ENCODE results near the gene PAQR9. TPM values are rescaled to one million over a fixed set of nuclear protein-coding genes. Genes with fewer than 3 reads are reported as not detected.
A peak's percentile ranks its signal among the peaks of the same experiment; 100 is the strongest.

PAQR9 gene
- polyA plus RNA-seq, 1 of the 3 experiments (the other 2 are of a cell fraction), result 0.16 TPM

DNA sequence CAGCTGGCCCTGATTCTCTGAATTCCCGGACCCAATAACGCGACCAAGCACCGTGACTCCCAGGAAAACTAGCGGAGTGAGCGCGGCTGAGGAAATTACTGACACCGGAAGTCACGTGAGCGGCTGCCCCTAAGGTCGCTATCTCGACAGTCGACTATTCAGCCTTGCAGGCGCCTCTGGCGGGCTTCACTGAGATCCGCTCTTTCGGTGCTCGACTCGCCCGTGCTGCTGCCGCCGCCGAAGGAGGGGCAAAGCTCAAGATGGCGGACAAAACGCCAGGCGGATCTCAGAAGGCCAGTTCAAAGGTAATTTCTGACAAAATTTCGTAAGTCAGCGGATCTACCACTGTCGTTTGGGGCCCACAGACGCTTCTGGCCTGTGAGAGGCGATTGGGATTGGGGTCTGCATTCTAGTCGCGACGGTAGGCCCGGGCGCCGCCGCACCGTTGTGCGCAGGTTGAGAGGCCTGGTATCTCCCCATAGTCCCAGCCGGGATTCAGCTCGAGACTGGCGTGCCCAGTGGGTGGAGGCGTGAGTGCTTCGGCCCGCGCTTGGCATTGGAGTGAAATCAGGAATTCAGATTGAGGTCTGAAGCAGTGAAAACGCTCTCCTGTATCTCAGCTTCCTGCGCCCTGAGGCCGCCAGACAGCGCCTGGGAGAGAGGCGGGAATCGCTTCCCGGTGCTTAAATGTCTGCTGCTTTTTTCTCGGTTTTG lies 38.1 kb upstream of the PAQR9 start, which contains the start of gene U2SURP (continued):
- peak; percentile 53 for TF ChIP-seq MXI1 (IDR thresholded peaks at IDR 0.05; ENCODE audit: low read depth, low read length)
- TF ChIP-seq SIN3A (IDR thresholded peaks at IDR 0.05; ENCODE audit: borderline replicate concordance, low read depth, low read length), result peak; percentile 85; the same call in 1 of the 2 replicates
- peak; percentile 96 for TF ChIP-seq CHD2 (IDR thresholded peaks at IDR 0.05; ENCODE audit: low read length, partially characterized antibody)
- TF ChIP-seq FOXJ3 (CRISPR knock-in tag; IDR thresholded peaks at IDR 0.05), result no peak
- TF ChIP-seq MEF2A (IDR thresholded peaks at IDR 0.05; ENCODE audit: borderline replicate concordance, low read depth), result no peak
- peak; percentile 41; the same call in 1 of the 2 replicates for TF ChIP-seq TCF12 (IDR thresholded peaks at IDR 0.05)
- TF ChIP-seq RAD21 (IDR thresholded peaks at IDR 0.05; ENCODE audit: low read length), result no peak
- TF ChIP-seq MAX (IDR thresholded peaks at IDR 0.05; ENCODE audit: low read depth), result peak; percentile 75
- TF ChIP-seq PBX3 (IDR thresholded peaks at IDR 0.05), result peak; percentile 52
- TF ChIP-seq USF1 (IDR thresholded peaks at IDR 0.05; ENCODE audit: borderline replicate concordance, low read depth), result peak; percentile 98

GRCh38 chr3:143001034-143001368 lies 37.5 kb upstream of the PAQR9 start:
- no peaks in the 10 kb centered on the region for H3K36me3 ChIP-seq (replicated peaks in 1 of 2; ENCODE audit: control insufficient read depth in 1 of 2, insufficient read depth in 2 of 2, low read length in 1 of 2)
- WGBS (ENCODE audit: low lambda C conversion rate), result under 1% methylated on average over 13 of the region's 15 CpGs
- no peaks in the 10 kb centered on the region for H3K27me3 ChIP-seq (ENCODE audit: insufficient read depth)
- peak overlapping the region; percentile 93 to 96 for H3K27ac ChIP-seq (ENCODE audit: low read depth in 2 of 2, low read length in 1 of 2)
- H3K79me2 ChIP-seq (ENCODE audit: insufficient read depth), result peaks cover 61% of the 10 kb centered on the region
- H4K20me1 ChIP-seq (ENCODE audit: insufficient read depth), result peaks cover 22% of the 10 kb centered on the region
- H3K9ac ChIP-seq, result peak overlapping the region; percentile 89
- peak overlapping the region; percentile 83; the same call in 1 of the 2 replicates for H2AFZ ChIP-seq (ENCODE audit: low read depth)
- no peaks in the 10 kb centered on the region for H3K9me3 ChIP-seq
- CTCF ChIA-PET, result interaction anchor here (0.8 to 2.1 kb wide), 6 partner anchors 10 to 422 kb away, joined by 3 to 9 read pairs (median 5); partner anchors contain the start of gene ATR
- H3F3A ChIP-seq (replicated peaks; ENCODE audit: insufficient read depth), result peaks cover 15% of the 10 kb centered on the region
- H3K4me2 ChIP-seq, result peak overlapping the region; percentile 90
- peak overlapping the region; percentile 96 to 97 for H3K4me3 ChIP-seq (ENCODE audit: low read depth in 2 of 2, low read length in 1 of 2)
- H3K9me2 ChIP-seq, result no peaks in the 10 kb centered on the region
- DNase-seq, result no peak
- POLR2A ChIA-PET, result interaction anchor here (1.2 to 1.9 kb wide), 4 partner anchors 40 to 422 kb away, joined by 3 to 17 read pairs (median 4); partner anchors contain the start of genes ATR and TRPC1
- peaks cover 11 to 16% of the 10 kb centered on the region in 2 experiments; a peak in 3 of 4 replicates for H3K4me1 ChIP-seq (ENCODE audit: control insufficient read depth in 1 of 2, insufficient read depth in 2 of 2, low read depth in 1 of 2, low read length in 1 of 2)
- TF ChIP-seq EZH2phosphoT487 (IDR thresholded peaks at IDR 0.05; ENCODE audit: borderline replicate concordance, low read depth) (no peak), CHD2 (IDR thresholded peaks at IDR 0.05; ENCODE audit: low read length, partially characterized antibody) (no peak), RFX5 (IDR thresholded peaks at IDR 0.05; ENCODE audit: low read length) (no peak), ELF1 (IDR thresholded peaks at IDR 0.05) (no peak), GATA2 (CRISPR knock-in tag; IDR thresholded peaks at IDR 0.05) (no peak), RXRA (IDR thresholded peaks at IDR 0.05; ENCODE audit: borderline replicate concordance, low read depth) (no peak), SMC3 (IDR thresholded peaks at IDR 0.05; ENCODE audit: low read depth, low read length) (no peak), IRF3 (IDR thresholded peaks at IDR 0.05; ENCODE audit: low read depth, low read length) (no peak), EP300 (IDR thresholded peaks at IDR 0.05; ENCODE audit: borderline replicate concordance in 1 of 2, low read depth in 1 of 2, low read length in 1 of 2) (no peak), TCF12 (IDR thresholded peaks at IDR 0.05) (no peak), GABPA (IDR thresholded peaks at IDR 0.05; ENCODE audit: low read depth) (no peak), YY1 (IDR thresholded peaks at IDR 0.05; ENCODE audit: low read depth) (no peak), PBX3 (IDR thresholded peaks at IDR 0.05) (no peak)
- TF ChIP-seq, protein P1, sequence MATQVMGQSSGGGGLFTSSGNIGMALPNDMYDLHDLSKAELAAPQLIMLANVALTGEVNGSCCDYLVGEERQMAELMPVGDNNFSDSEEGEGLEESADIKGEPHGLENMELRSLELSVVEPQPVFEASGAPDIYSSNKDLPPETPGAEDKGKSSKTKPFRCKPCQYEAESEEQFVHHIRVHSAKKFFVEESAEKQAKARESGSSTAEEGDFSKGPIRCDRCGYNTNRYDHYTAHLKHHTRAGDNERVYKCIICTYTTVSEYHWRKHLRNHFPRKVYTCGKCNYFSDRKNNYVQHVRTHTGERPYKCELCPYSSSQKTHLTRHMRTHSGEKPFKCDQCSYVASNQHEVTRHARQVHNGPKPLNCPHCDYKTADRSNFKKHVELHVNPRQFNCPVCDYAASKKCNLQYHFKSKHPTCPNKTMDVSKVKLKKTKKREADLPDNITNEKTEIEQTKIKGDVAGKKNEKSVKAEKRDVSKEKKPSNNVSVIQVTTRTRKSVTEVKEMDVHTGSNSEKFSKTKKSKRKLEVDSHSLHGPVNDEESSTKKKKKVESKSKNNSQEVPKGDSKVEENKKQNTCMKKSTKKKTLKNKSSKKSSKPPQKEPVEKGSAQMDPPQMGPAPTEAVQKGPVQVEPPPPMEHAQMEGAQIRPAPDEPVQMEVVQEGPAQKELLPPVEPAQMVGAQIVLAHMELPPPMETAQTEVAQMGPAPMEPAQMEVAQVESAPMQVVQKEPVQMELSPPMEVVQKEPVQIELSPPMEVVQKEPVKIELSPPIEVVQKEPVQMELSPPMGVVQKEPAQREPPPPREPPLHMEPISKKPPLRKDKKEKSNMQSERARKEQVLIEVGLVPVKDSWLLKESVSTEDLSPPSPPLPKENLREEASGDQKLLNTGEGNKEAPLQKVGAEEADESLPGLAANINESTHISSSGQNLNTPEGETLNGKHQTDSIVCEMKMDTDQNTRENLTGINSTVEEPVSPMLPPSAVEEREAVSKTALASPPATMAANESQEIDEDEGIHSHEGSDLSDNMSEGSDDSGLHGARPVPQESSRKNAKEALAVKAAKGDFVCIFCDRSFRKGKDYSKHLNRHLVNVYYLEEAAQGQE (IDR thresholded peaks at IDR 0.05; ENCODE audit: low read depth, low read length), result no peak

Measured in SK-N-SH (cell line).